Kidney epithelial cell (primary cell): ENCODE measurements around the gene IL7R. TPM values are rescaled to one million over a fixed set of nuclear protein-coding genes. Genes with fewer than 3 reads are reported as not detected.

Experiments used
- DNase-seq: peaks from one replicate; pipeline ENCODE4 v3.0.0-alpha.2; 2010; ENCODE audit warnings: low read depth
- H3K27me3 ChIP-seq: 2 replicates; pipeline ENCODE4 v1.6.0; 2011; ENCODE audit warnings: low read length; ENCODE audit not compliant: control insufficient read depth, insufficient read depth
- H3K36me3 ChIP-seq: 2 replicates; pipeline ENCODE4 v1.5.1; 2011; ENCODE audit warnings: low read length; ENCODE audit not compliant: control insufficient read depth, insufficient read depth
- H3K4me3 ChIP-seq: 2 replicates; pipeline ENCODE4 v1.5.1; 2011; ENCODE audit warnings: low read depth, mild to moderate bottlenecking, control low read depth, low read length
- total RNA-seq: library from RNA; depleted of rRNA; stranded (reverse); fragments of >200 nt; gene quantifications from 2 replicates; pipeline ENCODE4 v1.2.3, GENCODE V29; 2015
- TF ChIP-seq, protein P1 (sequence below): IDR thresholded peaks from 2 replicates; pipeline ENCODE4 v1.5.1; 2011; ENCODE audit warnings: mild to moderate bottlenecking, moderate library complexity, low read length, control low read depth, inconsistent platforms; ENCODE audit not compliant: insufficient read depth, poor library complexity, severe bottlenecking

Gene IL7R
- total RNA-seq, 1 donor from 2014 or later = 1.6 TPM

GRCh38 chr5:35816881-35817521 is 39.7 kb upstream of the IL7R start:
- DNase-seq = no peak
- no peak overlapping the region for H3K4me3 ChIP-seq
- H3K36me3 ChIP-seq = no peaks in the 10 kb centered on the region
- TF ChIP-seq, protein P1, sequence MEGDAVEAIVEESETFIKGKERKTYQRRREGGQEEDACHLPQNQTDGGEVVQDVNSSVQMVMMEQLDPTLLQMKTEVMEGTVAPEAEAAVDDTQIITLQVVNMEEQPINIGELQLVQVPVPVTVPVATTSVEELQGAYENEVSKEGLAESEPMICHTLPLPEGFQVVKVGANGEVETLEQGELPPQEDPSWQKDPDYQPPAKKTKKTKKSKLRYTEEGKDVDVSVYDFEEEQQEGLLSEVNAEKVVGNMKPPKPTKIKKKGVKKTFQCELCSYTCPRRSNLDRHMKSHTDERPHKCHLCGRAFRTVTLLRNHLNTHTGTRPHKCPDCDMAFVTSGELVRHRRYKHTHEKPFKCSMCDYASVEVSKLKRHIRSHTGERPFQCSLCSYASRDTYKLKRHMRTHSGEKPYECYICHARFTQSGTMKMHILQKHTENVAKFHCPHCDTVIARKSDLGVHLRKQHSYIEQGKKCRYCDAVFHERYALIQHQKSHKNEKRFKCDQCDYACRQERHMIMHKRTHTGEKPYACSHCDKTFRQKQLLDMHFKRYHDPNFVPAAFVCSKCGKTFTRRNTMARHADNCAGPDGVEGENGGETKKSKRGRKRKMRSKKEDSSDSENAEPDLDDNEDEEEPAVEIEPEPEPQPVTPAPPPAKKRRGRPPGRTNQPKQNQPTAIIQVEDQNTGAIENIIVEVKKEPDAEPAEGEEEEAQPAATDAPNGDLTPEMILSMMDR = no peak
- H3K27me3 ChIP-seq = no peaks in the 10 kb centered on the region

- no peak overlapping the region for H3K4me3 ChIP-seq
- DNase-seq = no peak
- TF ChIP-seq, protein P1 = no peak
- no peaks in the 10 kb centered on the region for H3K27me3 ChIP-seq
- no peaks in the 10 kb centered on the region for H3K36me3 ChIP-seq
Measured at GRCh38 chr5:35819026-35819425, 37.7 kb upstream of the IL7R start.

DNA sequence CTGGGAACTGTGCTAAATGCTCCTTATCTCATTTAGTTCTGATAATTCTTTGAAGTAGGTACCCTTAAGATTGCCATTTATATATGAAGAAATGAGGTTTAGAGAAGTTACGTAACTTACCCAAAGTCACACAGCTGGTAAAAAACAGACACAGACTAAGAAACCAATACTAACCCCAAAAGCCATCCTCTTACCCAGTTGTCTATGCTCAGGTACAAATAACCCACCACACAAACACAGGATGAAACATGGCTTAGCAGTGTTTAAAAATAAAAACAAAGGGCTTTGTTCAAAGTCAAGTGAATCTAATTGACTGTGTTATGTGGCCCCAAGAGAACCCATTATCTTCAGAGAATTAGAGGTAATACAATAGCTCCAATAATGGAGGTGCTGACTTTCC is 37.0 kb upstream of the IL7R start:
- no peaks in the 10 kb centered on the region for H3K27me3 ChIP-seq
- TF ChIP-seq, protein P1 = no peak
- no peak for DNase-seq
- no peak overlapping the region for H3K4me3 ChIP-seq
- H3K36me3 ChIP-seq = no peaks in the 10 kb centered on the region

GRCh38 chr5:35820735-35821134 is 36.0 kb upstream of the IL7R start:
- Histone ChIP-seq H3K4me3 (no peak overlapping the region), H3K36me3 (no peaks in the 10 kb centered on the region), H3K27me3 (no peaks in the 10 kb centered on the region)
- no peak for DNase-seq
- TF ChIP-seq, protein P1 = no peak

GRCh38 chr5:35821513-35821912 is 35.2 kb upstream of the IL7R start:
- Histone ChIP-seq H3K27me3 (no peaks in the 10 kb centered on the region), H3K4me3 (no peak overlapping the region), H3K36me3 (no peaks in the 10 kb centered on the region)
- no peak for DNase-seq
- TF ChIP-seq, protein P1 = no peak

DNA sequence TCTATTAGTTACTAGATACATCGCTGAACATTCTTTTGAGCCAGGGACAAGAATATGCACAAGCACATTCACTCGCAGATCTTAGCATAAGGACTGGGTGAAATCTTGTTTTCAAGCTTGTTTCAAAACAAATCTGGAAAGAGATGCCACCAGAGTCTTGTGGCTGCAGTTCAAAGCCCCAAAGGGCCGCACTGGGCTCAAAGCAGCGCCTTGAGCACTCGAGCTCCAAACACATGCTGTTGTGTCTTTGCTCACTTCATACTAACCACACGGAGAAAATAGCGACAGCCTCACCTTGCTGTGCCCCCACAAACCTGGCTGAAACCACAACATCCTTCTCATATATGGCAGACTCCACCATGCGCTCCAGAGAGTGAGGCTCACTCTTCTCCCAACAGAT is 34.2 kb upstream of the IL7R start:
- Histone ChIP-seq H3K27me3 (no peaks in the 10 kb centered on the region), H3K4me3 (no peak overlapping the region), H3K36me3 (no peaks in the 10 kb centered on the region)
- DNase-seq = no peak
- TF ChIP-seq, protein P1 = no peak
